HepG2 (cell line): Measurements from ENCODE around the gene ADGRG1. TPM values are rescaled to one million over a fixed set of nuclear protein-coding genes. Genes with fewer than 3 reads are reported as not detected.
A peak's percentile ranks its signal among the peaks of the same experiment; 100 is the strongest.

ENCODE experiments used
- IRF2 ChIP-seq: IDR thresholded peaks from 2 replicates; pipeline ENCODE4 v1.6.1; 2018; ENCODE audit warnings: missing genetic modification reagents, missing compliant biosample characterization
- KDM5B ChIP-seq: sonication (generic); formaldehyde crosslinking; IDR thresholded peaks from 2 replicates; pipeline ENCODE4 v1.4.0; 2020; ENCODE audit warnings: missing genetic modification reagents, mild to moderate bottlenecking, borderline replicate concordance
- MIXL1 ChIP-seq: IDR thresholded peaks from 2 replicates; pipeline ENCODE4 v1.6.1; 2016
- PRDM4 ChIP-seq: sonication (generic); formaldehyde crosslinking; IDR thresholded peaks from 2 replicates; pipeline ENCODE4 v1.9.0; 2021; ENCODE audit warnings: missing genetic modification reagents, borderline replicate concordance
- RARG ChIP-seq: sonication (generic); formaldehyde crosslinking; IDR thresholded peaks from 2 replicates; pipeline ENCODE4 v1.4.0; 2020; ENCODE audit warnings: low read depth, mild to moderate bottlenecking, missing genetic modification reagents
- RFXAP ChIP-seq: sonication (generic); formaldehyde crosslinking; IDR thresholded peaks from 2 replicates; pipeline ENCODE4 v1.4.0; 2020; ENCODE audit warnings: missing genetic modification reagents, borderline replicate concordance
- ZBTB46 ChIP-seq: sonication (generic); formaldehyde crosslinking; IDR thresholded peaks from 2 replicates; pipeline ENCODE4 v1.4.0; 2020; ENCODE audit warnings: mild to moderate bottlenecking, missing genetic modification reagents, borderline replicate concordance
- ZBTB49 ChIP-seq: sonication (generic); formaldehyde crosslinking; IDR thresholded peaks from 2 replicates; pipeline ENCODE4 v1.4.0; 2020; ENCODE audit warnings: missing genetic modification reagents, borderline replicate concordance
- ZNF143 ChIP-seq: sonication (generic); formaldehyde crosslinking; IDR thresholded peaks from 2 replicates; pipeline ENCODE4 v1.4.0; 2020; ENCODE audit warnings: missing genetic modification reagents
- ZNF230 ChIP-seq: sonication (generic); formaldehyde crosslinking; IDR thresholded peaks from 2 replicates; pipeline ENCODE4 v1.4.0; 2020; ENCODE audit warnings: mild to moderate bottlenecking, missing genetic modification reagents
- ZNF34 ChIP-seq: sonication (generic); formaldehyde crosslinking; IDR thresholded peaks from 2 replicates; pipeline ENCODE4 v1.4.0; 2020; ENCODE audit warnings: mild to moderate bottlenecking, missing genetic modification reagents, borderline replicate concordance
- ZNF407 ChIP-seq: sonication (generic); formaldehyde crosslinking; IDR thresholded peaks from one replicate; pipeline ENCODE4 v1.5.1; 2020; ENCODE audit warnings: mild to moderate bottlenecking, missing genetic modification reagents; ENCODE audit errors: not compliant biosample characterization
- ZNF841 ChIP-seq: sonication (generic); formaldehyde crosslinking; IDR thresholded peaks from 2 replicates; pipeline ENCODE4 v1.8.1; 2023; ENCODE audit warnings: missing genetic modification reagents, borderline replicate concordance
- polyA plus RNA-seq, 8 experiments: library from polyadenylated mRNA; depleted of rRNA in 3 of 8; stranded (reverse) in 7 of 8; unstranded in 1 of 8; fragments of >200 nt; fragmentation: Illumina TruSeq in 4 of 8; extraction: Trizol in 4 of 8; gene quantifications; 2 replicates each; pipeline versions ENCODE4 v1.2.1 to v1.2.3, GENCODE V29; 2011 to 2016; ENCODE audit warnings: low read depth in 4 of 8, missing spikeins in 1 of 8, mixed read lengths in 1 of 8; ENCODE audit not compliant: insufficient read depth in 1 of 8
- total RNA-seq, 5 experiments: library from RNA; depleted of rRNA; stranded (reverse); fragments of >200 nt; fragmentation: Illumina TruSeq; extraction: Trizol; gene quantifications; 2 replicates each; pipeline ENCODE4 v1.2.3, GENCODE V29; 2016; ENCODE audit warnings: low read depth in 1 of 5

The ADGRG1 gene
- total and polyA plus RNA-seq, 2 of the 13 experiments (the other 11 are each of a cell fraction or from before 2014, with no cell fraction given), result 2.7 to 5.9 TPM

- TF ChIP-seq ZBTB49 (CRISPR knock-in tag) (peak; percentile 50; the same call in 1 of the 2 replicates), ZNF407 (CRISPR knock-in tag) (peak; percentile 55), ZNF143 (0 out of 2 replicates have a peak, but pooled peaks have one; percentile 24), PRDM4 (CRISPR knock-in tag) (no peak), KDM5B (CRISPR knock-in tag) (peak; percentile 72), MIXL1 (CRISPR knock-in tag) (peak; percentile 78; the same call in 1 of the 2 replicates), RARG (CRISPR knock-in tag) (no peak), ZNF34 (CRISPR knock-in tag) (0 out of 2 replicates have a peak, but pooled peaks have one; percentile 37), ZNF841 (CRISPR knock-in tag) (no peak), ZBTB46 (no peak; the same call in 1 of the 2 replicates), IRF2 (peak; percentile 69; the same call in 1 of the 2 replicates), ZNF230 (CRISPR knock-in tag) (no peak), RFXAP (CRISPR knock-in tag) (0 out of 2 replicates have a peak, but pooled peaks have one; percentile 3)
Measured at GRCh38 chr16:57600048-57600835, 28.2 kb upstream of the ADGRG1 start (continued).
